Measurements from ENCODE around the gene ITPKB.

Gene ITPKB

GRCh38 chr1:226662642-226663326 is 76.3 kb downstream of the ITPKB start:
- DNase-seq: peak; percentile 81 to 82

GRCh38 chr1:226661965-226662364 is 77.1 kb downstream of the ITPKB start:
- no peak for DNase-seq

- DNase-seq: no peak
Measured at GRCh38 chr1:226661271-226661670, 77.8 kb downstream of the ITPKB start.

DNA sequence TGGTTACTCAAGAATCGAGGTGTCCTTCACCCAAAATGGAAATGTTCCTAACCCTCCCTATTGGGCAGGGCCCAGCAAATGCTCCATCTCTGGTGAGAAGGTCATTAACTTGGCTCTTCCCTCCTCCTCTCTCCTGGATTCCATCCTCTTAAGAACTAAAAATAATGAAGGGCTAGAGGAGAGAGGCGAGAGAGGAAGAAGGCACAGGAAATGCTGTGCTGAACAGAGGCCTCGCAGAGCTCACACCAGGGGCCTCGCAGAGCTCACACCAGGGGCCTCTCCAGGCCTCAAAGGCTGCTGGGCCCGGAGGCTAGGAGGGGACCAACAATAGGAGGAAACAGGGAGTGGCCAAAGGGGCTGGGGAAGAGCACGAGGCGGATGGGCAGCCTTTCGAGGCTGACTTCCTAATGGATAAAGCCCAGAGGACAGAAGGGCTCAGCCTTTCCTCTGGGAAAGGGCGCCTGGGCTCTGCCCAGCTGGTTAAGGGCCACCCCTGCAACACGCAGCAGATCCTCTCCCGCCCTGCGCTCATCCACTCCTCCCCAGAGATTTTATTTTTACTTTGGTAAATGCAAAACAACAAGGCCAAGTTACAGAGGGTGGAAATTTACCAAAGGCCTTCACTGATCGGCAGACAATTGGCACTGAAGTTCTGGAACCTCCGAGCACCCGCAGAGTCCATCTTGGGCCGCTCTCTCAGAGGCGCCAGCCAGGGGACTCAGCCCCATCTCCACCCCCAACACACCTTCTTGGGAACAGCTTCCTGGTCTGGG is 78.5 kb downstream of the ITPKB start:
- DNase-seq: no peak

DNA sequence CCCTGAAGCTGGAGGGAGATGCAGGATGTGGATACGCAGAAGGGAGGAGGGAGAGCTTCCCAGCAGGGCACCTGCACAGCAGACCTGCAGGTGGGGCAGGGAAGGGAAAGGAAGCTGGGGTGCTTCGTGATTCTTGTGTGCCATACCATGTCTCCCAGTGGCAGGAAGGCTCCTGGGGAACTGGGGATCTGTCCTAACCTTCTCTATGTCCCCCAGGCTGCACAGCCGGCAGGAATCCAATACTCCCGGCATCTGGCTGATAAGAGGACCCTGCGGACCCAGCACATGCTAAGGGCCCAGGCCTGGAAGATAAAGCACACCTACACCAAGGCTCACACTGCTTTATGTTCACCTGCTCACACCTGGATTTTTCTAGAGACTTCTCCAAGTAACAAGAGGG is 79.4 kb downstream of the ITPKB start:
- no peak for DNase-seq

- DNase-seq: no peak
Measured at GRCh38 chr1:226659136-226659535, 79.9 kb downstream of the ITPKB start.

- no peak for DNase-seq
Measured at GRCh38 chr1:226658546-226659125, 80.4 kb downstream of the ITPKB start.

- DNase-seq: no peak
Measured at GRCh38 chr1:226657895-226658545, 81.1 kb downstream of the ITPKB start.

GRCh38 chr1:226656601-226657277 is 82.3 kb downstream of the ITPKB start:
- no peak for DNase-seq

GRCh38 chr1:226656201-226656600 is 82.9 kb downstream of the ITPKB start:
- DNase-seq: no peak

GRCh38 chr1:226655251-226656163 is 83.6 kb downstream of the ITPKB start:
- DNase-seq: no peak

GRCh38 chr1:226654668-226655055 is 84.4 kb downstream of the ITPKB start:
- DNase-seq: no peak

GRCh38 chr1:226654046-226654667 is 84.9 kb downstream of the ITPKB start:
- no peak for DNase-seq

DNA sequence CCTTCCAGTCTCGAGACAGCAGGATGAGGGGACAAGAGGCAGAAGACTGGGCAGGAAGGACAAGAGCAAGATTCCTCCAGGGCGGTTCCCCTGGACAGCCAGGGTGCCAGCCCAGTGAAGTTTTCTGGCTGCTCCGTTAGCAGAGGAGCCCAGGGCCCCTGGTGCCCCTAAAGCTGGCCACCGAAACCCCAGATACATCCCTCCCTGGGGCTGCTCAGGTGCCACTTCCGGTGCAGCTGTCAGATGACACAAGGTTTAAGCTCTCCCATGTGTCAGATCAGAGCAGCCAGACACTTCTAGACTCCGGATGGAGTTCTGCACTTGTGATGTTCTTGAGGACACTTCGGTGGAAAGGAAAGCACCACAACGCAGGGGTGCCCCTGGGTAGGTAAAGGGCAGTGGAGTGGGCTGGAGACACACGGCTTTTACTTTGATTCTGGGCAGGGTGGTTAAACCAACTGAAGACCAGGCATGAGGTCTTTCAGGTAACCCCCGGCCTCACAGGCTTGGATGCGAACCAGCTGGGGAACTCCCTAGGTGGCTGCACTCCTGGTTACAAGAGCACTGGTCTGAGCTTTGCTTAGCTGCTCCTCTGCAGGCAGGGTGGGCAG is 85.7 kb downstream of the ITPKB start:
- DNase-seq: peak; percentile 48 to 55

DNA sequence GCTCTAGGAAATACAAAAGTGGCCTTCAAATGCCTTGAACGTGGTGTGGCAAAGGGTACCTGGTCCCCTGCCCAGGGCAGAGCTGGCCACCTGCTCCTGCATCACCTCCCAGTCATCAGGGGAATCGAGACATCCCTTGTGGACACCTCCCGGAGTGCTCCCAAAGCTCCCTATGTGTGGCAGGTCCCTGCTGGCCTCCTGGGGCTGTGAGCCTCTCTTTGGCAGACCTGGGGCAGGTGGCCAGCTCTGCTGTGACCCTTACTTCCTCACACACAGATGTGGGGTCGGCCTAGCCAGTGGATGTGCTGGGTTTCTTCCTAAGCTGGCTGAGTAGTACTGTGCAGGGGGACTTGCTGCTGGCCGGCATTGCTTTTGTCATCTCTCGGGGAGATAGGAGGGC is 86.5 kb downstream of the ITPKB start:
- no peak for DNase-seq

- no peak for DNase-seq
Measured at GRCh38 chr1:226651732-226652105, 87.4 kb downstream of the ITPKB start.

- DNase-seq: no peak
Measured at GRCh38 chr1:226651041-226651731, 87.9 kb downstream of the ITPKB start.

DNA sequence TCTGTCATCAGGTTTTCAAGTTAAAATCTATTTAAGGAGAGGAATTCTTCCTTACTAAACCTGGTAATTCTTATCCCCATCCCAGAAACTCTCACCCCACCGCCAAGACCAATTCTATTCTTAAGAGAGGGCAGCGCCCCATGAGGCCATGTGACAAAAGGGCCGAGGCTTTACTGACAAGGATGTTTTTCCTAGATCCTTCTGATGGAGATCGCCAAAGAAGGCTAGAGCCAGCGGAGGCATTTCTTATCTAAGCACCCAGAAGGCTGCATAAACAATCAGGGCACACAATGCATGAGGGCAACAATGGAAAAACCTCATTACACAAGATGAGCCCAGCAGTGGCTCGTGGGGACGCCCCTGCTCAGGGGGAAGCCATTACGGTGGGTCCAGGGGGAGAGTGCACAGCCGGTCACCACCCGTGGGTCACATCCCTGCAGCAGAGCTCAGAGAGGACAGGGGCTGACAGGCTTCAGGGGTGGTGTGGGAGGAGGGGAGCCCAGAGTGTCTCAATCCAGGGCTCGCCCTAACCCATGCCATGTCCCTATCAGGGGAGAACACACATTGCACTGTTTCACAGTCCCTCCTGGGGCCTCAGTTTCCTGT is 88.7 kb downstream of the ITPKB start:
- DNase-seq: no peak

GRCh38 chr1:226649780-226650179 is 89.3 kb downstream of the ITPKB start:
- DNase-seq: peak in 1 of 2 donors; percentile 52

DNA sequence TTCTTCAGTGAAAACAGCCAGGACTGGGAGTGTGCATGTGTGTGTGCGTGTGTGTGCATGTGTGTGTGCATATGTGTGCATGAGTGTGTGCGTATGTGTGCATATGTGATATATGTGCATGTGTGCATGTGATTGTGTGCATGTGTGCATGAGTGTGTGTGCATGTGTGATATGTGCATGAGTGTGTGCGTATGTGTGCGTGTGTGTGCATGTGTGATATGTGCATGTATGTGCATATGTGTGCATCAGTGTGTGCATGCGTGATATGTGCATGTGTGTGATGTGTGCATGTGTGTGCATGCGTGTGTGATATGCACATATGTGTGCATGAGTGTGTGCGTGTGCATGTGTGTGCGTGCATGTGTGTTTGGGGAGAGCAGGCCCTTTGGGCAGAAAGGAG is 89.8 kb downstream of the ITPKB start:
- no peak for DNase-seq

Measured in activated CD4-positive, alpha-beta T cell treated with anti-CD3 and anti-CD28 coated beads for 4 hours (primary cell).